MCF 10A (cell line): Measurements from ENCODE around the gene CPNE4. TPM values are rescaled to one million over a fixed set of nuclear protein-coding genes. Genes with fewer than 3 reads are reported as not detected.

Source experiments
- BruUV-seq: library from RNA; stranded (reverse); fragments of 400-500 nt; replicated peaks from 2 replicates; lab custom pipeline; 2021; lab: Mats Ljungman, UMichigan
- CTCF ChIA-PET: fragments of 300-600 bp; sonication (Branson Sonifier 250); formaldehyde crosslinking; extraction: SDS; loops from one replicate; lab custom pipeline; 2021; ENCODE audit warnings: antibody characterized with exemption, inconsistent platforms; lab: Yijun Ruan, JAX
- POLR2A ChIA-PET: fragments of 300-600, 350-650 bp; sonication (Branson Sonifier 250); formaldehyde crosslinking; extraction: SDS; loops from one replicate; lab custom pipeline; 2020; ENCODE audit warnings: antibody characterized with exemption, inconsistent platforms; lab: Yijun Ruan, JAX
- DNase-seq: peaks from one replicate; pipeline ENCODE4 v3.0.0-alpha.2; 2018; ENCODE audit not compliant: unreplicated experiment
- H3K27ac Mint-ChIP-seq: one replicate; pipeline ENCODE4 v1.8.0; 2022; ENCODE audit warnings: mild to moderate bottlenecking, low read depth, mixed read lengths; ENCODE audit not compliant: unreplicated experiment
- H3K27me3 Mint-ChIP-seq: one replicate; pipeline ENCODE4 v1.8.0; 2022; ENCODE audit warnings: mixed read lengths; ENCODE audit not compliant: insufficient read depth, unreplicated experiment
- H3K36me3 Mint-ChIP-seq: one replicate; pipeline ENCODE4 v1.8.0; 2022; ENCODE audit warnings: mild to moderate bottlenecking, moderate library complexity, mixed read lengths; ENCODE audit not compliant: insufficient read depth, unreplicated experiment
- H3K4me1 Mint-ChIP-seq: one replicate; pipeline ENCODE4 v1.8.0; 2022; ENCODE audit warnings: mixed read lengths; ENCODE audit not compliant: insufficient read depth, unreplicated experiment
- H3K4me3 Mint-ChIP-seq: one replicate; pipeline ENCODE4 v1.8.0; 2022; ENCODE audit warnings: mild to moderate bottlenecking, moderate library complexity, mixed read lengths; ENCODE audit not compliant: unreplicated experiment
- H3K9me3 Mint-ChIP-seq: one replicate; pipeline ENCODE4 v1.8.0; 2022; ENCODE audit warnings: mixed read lengths; ENCODE audit not compliant: unreplicated experiment
- intact Hi-C: fragments of 100-400 bp; cut with micrococcal nuclease; formaldehyde crosslinking; loops from 2 replicates; pipeline ENCODE4 v1.14.1; 2022
- total RNA-seq: library from RNA; stranded (reverse); gene quantifications from 2 replicates; pipeline ENCODE4 v1.2.3, GENCODE V29; 2022
- TF ChIP-seq, protein P1 (sequence below): fragments of 200-600 bp; IDR thresholded peaks from one replicate; pipeline ENCODE4 v1.8.0; 2022; ENCODE audit warnings: antibody characterized with exemption, mild to moderate bottlenecking; ENCODE audit not compliant: unreplicated experiment

The CPNE4 gene
- total RNA-seq, 1 experiment from 2014 or later, result not detected

- Mint-ChIP-seq H3K27ac (no peak overlapping the region), H3K4me1 (no peaks in the 10 kb centered on the region), H3K36me3 (peaks cover 3% of the 10 kb centered on the region), H3K27me3 (peaks cover 5% of the 10 kb centered on the region), H3K9me3 (no peaks in the 10 kb centered on the region), H3K4me3 (no peak overlapping the region)
- intact Hi-C loops, result no loop called here
- ChIA-PET CTCF (interaction anchor here (1.0 kb wide), 1 partner anchor 140 kb away, joined by 3 read pairs; no protein-coding TSS in a partner anchor), POLR2A (no interaction called here)
- TF ChIP-seq, protein P1, sequence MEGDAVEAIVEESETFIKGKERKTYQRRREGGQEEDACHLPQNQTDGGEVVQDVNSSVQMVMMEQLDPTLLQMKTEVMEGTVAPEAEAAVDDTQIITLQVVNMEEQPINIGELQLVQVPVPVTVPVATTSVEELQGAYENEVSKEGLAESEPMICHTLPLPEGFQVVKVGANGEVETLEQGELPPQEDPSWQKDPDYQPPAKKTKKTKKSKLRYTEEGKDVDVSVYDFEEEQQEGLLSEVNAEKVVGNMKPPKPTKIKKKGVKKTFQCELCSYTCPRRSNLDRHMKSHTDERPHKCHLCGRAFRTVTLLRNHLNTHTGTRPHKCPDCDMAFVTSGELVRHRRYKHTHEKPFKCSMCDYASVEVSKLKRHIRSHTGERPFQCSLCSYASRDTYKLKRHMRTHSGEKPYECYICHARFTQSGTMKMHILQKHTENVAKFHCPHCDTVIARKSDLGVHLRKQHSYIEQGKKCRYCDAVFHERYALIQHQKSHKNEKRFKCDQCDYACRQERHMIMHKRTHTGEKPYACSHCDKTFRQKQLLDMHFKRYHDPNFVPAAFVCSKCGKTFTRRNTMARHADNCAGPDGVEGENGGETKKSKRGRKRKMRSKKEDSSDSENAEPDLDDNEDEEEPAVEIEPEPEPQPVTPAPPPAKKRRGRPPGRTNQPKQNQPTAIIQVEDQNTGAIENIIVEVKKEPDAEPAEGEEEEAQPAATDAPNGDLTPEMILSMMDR, result no peak
- no peak for DNase-seq
- no TSS peak for BruUV-seq
Observed at GRCh38 chr3:131655070-131655690, 379.6 kb downstream of the CPNE4 start.

DNA sequence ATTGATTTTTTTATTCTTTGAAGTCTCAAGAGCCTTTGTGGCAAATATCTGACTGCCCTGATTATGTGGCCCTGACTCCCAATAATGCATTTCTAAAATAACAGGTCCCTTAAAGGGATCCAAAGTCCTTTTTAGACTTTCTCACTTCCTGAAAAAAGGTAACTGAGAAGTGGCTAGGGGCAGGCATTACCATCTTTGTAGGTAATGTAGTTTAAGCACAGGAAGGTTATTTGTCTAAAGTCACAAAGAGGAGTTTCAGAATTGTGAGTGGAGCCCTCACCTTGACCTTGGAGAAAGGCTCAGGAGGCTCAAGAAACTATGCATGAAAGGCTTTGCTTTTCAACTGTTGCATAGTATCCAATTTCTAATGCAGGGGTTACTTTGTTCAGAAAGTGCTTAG lies 389.2 kb downstream of the CPNE4 start:
- H3K9me3 Mint-ChIP-seq, result no peaks in the 10 kb centered on the region
- TF ChIP-seq, protein P1, result no peak
- H3K36me3 Mint-ChIP-seq, result no peaks in the 10 kb centered on the region
- ChIA-PET CTCF (no interaction called here), POLR2A (no interaction called here)
- no peak overlapping the region for H3K4me3 Mint-ChIP-seq
- peaks cover 12% of the 10 kb centered on the region for H3K27me3 Mint-ChIP-seq
- intact Hi-C loops, result no loop called here
- H3K27ac Mint-ChIP-seq, result no peak overlapping the region
- BruUV-seq, result no TSS peak
- H3K4me1 Mint-ChIP-seq, result no peaks in the 10 kb centered on the region
- DNase-seq, result no peak

- DNase-seq, result no peak
- Mint-ChIP-seq H3K4me3 (no peak overlapping the region), H3K9me3 (no peaks in the 10 kb centered on the region), H3K27me3 (peaks cover 19% of the 10 kb centered on the region), H3K27ac (no peak overlapping the region), H3K4me1 (no peaks in the 10 kb centered on the region), H3K36me3 (no peaks in the 10 kb centered on the region)
- no TSS peak for BruUV-seq
- TF ChIP-seq, protein P1, result no peak
- ChIA-PET POLR2A (no interaction called here), CTCF (no interaction called here)
- intact Hi-C loops, result no loop called here
Observed at GRCh38 chr3:131636266-131636775, 398.5 kb downstream of the CPNE4 start.

DNA sequence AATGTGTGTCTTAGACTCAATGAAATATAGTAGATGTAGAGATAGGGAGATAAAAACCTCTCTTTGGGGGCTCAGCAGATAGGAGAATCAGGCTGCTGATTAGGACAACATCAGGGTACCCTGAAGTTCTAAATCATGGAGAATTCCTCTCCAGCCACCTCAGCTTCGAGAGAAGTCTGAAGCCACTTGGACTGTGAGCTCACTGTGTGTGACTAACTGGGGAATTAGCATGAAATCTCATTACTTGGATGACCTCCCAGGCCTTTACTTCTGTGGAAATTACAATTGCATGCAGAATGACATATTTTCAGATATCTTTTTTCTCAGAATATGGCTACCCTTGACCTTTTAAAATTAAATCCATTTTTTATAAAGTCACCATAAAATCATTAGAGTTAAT lies 404.0 kb downstream of the CPNE4 start:
- Mint-ChIP-seq H3K27me3 (peaks cover 8% of the 10 kb centered on the region), H3K4me1 (no peaks in the 10 kb centered on the region), H3K36me3 (no peaks in the 10 kb centered on the region), H3K4me3 (no peak overlapping the region), H3K9me3 (no peaks in the 10 kb centered on the region), H3K27ac (no peak overlapping the region)
- ChIA-PET POLR2A (no interaction called here), CTCF (no interaction called here)
- no TSS peak for BruUV-seq
- TF ChIP-seq, protein P1, result no peak
- DNase-seq, result no peak
- intact Hi-C loops, result no loop called here
